SK-N-SH (cell line): ENCODE data around the gene ACACA. TPM values are rescaled to one million over a fixed set of nuclear protein-coding genes. Genes with fewer than 3 reads are reported as not detected.

Experiments
- CTCF ChIA-PET: fragments of 300-600, 350-600 bp; formaldehyde crosslinking; extraction: SDS; loops from one replicate; lab custom pipeline; 2021; lab: Yijun Ruan, JAX
- POLR2A ChIA-PET: fragments of 350-600 bp; sonication (Branson Sonifier 250); formaldehyde crosslinking; extraction: SDS; loops from one replicate; lab custom pipeline; 2020; ENCODE audit warnings: antibody characterized with exemption, inconsistent platforms; lab: Yijun Ruan, JAX
- DNase-seq: peaks from one replicate; pipeline ENCODE4 v3.0.0; 2012
- H2AFZ ChIP-seq: fragments of 200-600 bp; sonication (generic); 2 replicates; pipeline ENCODE4 v1.8.1; 2016; ENCODE audit warnings: antibody characterized with exemption, mild to moderate bottlenecking, low read depth
- H3F3A ChIP-seq: fragments of 200-600 bp; sonication (generic); replicated peaks from 2 replicates; pipeline ENCODE3; 2016; ENCODE audit warnings: antibody characterized with exemption, mild to moderate bottlenecking; ENCODE audit not compliant: insufficient read depth
- H3K27ac ChIP-seq, 2 experiments: fragments of 200-500 bp in 1 of 2; fragments of 200-600 bp in 1 of 2; sonication (Bioruptor generic) in 1 of 2; sonication (generic), shearing (Covaris generic) in 1 of 2; 2 replicates each; pipeline versions ENCODE4 v1.5.1 to v1.6.1; 2014 to 2016; ENCODE audit warnings: low read depth in 2 of 2, inconsistent platforms in 1 of 2, low read length in 1 of 2, mild to moderate bottlenecking in 1 of 2, mixed read lengths in 1 of 2
- H3K27me3 ChIP-seq: fragments of 200-600 bp; sonication (generic), shearing (Covaris generic); 2 replicates; pipeline ENCODE4 v1.6.1; 2016; ENCODE audit warnings: mixed run types; ENCODE audit not compliant: insufficient read depth
- H3K36me3 ChIP-seq, 2 experiments: fragments of 200-500 bp in 1 of 2; fragments of 200-600 bp in 1 of 2; sonication (Bioruptor generic) in 1 of 2; sonication (generic) in 1 of 2; replicated peaks in 1 of 2; 2 replicates each; pipeline versions ENCODE3 to v1.5.1; 2014 to 2016; ENCODE audit warnings: low read length in 1 of 2, mild to moderate bottlenecking in 1 of 2; ENCODE audit not compliant: insufficient read depth in 2 of 2, control insufficient read depth in 1 of 2
- H3K4me1 ChIP-seq, 2 experiments: fragments of 200-500 bp in 1 of 2; fragments of 200-600 bp in 1 of 2; sonication (Bioruptor generic) in 1 of 2; sonication (generic), shearing (Covaris generic) in 1 of 2; 2 replicates each; pipeline versions ENCODE4 v1.5.1 to v1.6.1; 2014 to 2016; ENCODE audit warnings: low read depth in 1 of 2, low read length in 1 of 2, mixed run types in 1 of 2; ENCODE audit not compliant: insufficient read depth in 2 of 2, control insufficient read depth in 1 of 2
- H3K4me2 ChIP-seq: fragments of 200-600 bp; sonication (generic), shearing (Covaris generic); 2 replicates; pipeline ENCODE4 v1.6.1; 2017; ENCODE audit warnings: mixed run types
- H3K4me3 ChIP-seq, 2 experiments: fragments of 200-500 bp in 1 of 2; fragments of 200-600 bp in 1 of 2; sonication (Bioruptor generic) in 1 of 2; sonication (generic), shearing (Covaris generic) in 1 of 2; 2 replicates each; pipeline versions ENCODE4 v1.5.1 to v1.8.1; 2014 to 2016; ENCODE audit warnings: low read depth in 2 of 2, inconsistent platforms in 1 of 2, low read length in 1 of 2, mild to moderate bottlenecking in 1 of 2, mixed read lengths in 1 of 2, moderate library complexity in 1 of 2
- H3K79me2 ChIP-seq: fragments of 200-600 bp; sonication (generic); 2 replicates; pipeline ENCODE4 v1.8.1; 2017; ENCODE audit warnings: mild to moderate bottlenecking; ENCODE audit not compliant: insufficient read depth
- H3K9ac ChIP-seq: fragments of 200-600 bp; sonication (generic); 2 replicates; pipeline ENCODE4 v1.6.1; 2017; ENCODE audit warnings: mixed run types
- H3K9me2 ChIP-seq: fragments of 200-600 bp; sonication (generic); 2 replicates; pipeline ENCODE4 v1.6.1; 2017; ENCODE audit warnings: mixed run types
- H3K9me3 ChIP-seq: fragments of 200-600 bp; sonication (generic); 2 replicates; pipeline ENCODE4 v1.6.1; 2017; ENCODE audit warnings: mixed run types, mild to moderate bottlenecking, moderate library complexity
- H4K20me1 ChIP-seq: fragments of 200-600 bp; sonication (generic); 2 replicates; pipeline ENCODE4 v1.6.1; 2017; ENCODE audit warnings: mild to moderate bottlenecking, mixed run types; ENCODE audit not compliant: insufficient read depth
- CTCF ChIP-seq: fragments of 200-600 bp; sonication (generic); IDR thresholded peaks from 2 replicates; pipeline ENCODE4 v1.6.1; 2017; ENCODE audit warnings: antibody characterized with exemption, mild to moderate bottlenecking, moderate library complexity
- FOXJ3 ChIP-seq: sonication (generic); formaldehyde crosslinking; IDR thresholded peaks from 2 replicates; pipeline ENCODE4 v1.5.1; 2020; ENCODE audit warnings: mild to moderate bottlenecking, missing genetic modification reagents
- MEF2A ChIP-seq: IDR thresholded peaks from 2 replicates; pipeline ENCODE4 v1.4.0; 2012; ENCODE audit warnings: low read depth, borderline replicate concordance
- MXI1 ChIP-seq: IDR thresholded peaks from 2 replicates; pipeline ENCODE4 v1.6.1; 2012; ENCODE audit warnings: mild to moderate bottlenecking, low read depth, low read length, improper control_type of control experiment
- POLR2AphosphoS5 ChIP-seq: IDR thresholded peaks from 2 replicates; pipeline ENCODE4 v1.6.1; 2012; ENCODE audit warnings: low read depth, low read length
- REST ChIP-seq: IDR thresholded peaks from 2 replicates; pipeline ENCODE4 v1.6.1; 2012; ENCODE audit warnings: mild to moderate bottlenecking, low read depth, low read length, moderate library complexity
- SMC3 ChIP-seq: IDR thresholded peaks from 2 replicates; pipeline ENCODE4 v1.6.1; 2012; ENCODE audit warnings: low read depth, low read length, improper control_type of control experiment
- TCF12 ChIP-seq: IDR thresholded peaks from 2 replicates; pipeline ENCODE4 v1.4.0; 2012
- TEAD4 ChIP-seq: IDR thresholded peaks from 2 replicates; pipeline ENCODE4 v1.4.0; 2012; ENCODE audit warnings: mild to moderate bottlenecking, borderline replicate concordance; ENCODE audit not compliant: insufficient read depth
- YY1 ChIP-seq: IDR thresholded peaks from 2 replicates; pipeline ENCODE4 v1.4.0; 2012; ENCODE audit warnings: low read depth, mild to moderate bottlenecking
- ZBTB33 ChIP-seq: IDR thresholded peaks from 2 replicates; pipeline ENCODE4 v1.4.0; 2012; ENCODE audit warnings: low read depth, borderline replicate concordance
- WGBS: methylation state at CpG from one replicate; pipeline ENCODE4 v1.1.6; 2017; ENCODE audit warnings: low lambda C conversion rate; 5-methylcytosine and 5-hydroxymethylcytosine counted together
- polyA plus RNA-seq, 3 experiments: library from polyadenylated mRNA; depleted of rRNA; stranded (reverse); fragments of >200 nt; gene quantifications; 2 replicates each; pipeline ENCODE4 v1.2.3, GENCODE V29; 2012
- TF ChIP-seq, protein P1 (sequence below): fragments of 150-350 bp; IDR thresholded peaks from 2 replicates; pipeline ENCODE4 v1.6.1; 2017; ENCODE audit warnings: antibody characterized with exemption, low read length, low read depth, borderline replicate concordance

ACACA gene
- polyA plus RNA-seq, 1 of the 3 experiments (the other 2 are of a cell fraction): 27.2 TPM

DNA sequence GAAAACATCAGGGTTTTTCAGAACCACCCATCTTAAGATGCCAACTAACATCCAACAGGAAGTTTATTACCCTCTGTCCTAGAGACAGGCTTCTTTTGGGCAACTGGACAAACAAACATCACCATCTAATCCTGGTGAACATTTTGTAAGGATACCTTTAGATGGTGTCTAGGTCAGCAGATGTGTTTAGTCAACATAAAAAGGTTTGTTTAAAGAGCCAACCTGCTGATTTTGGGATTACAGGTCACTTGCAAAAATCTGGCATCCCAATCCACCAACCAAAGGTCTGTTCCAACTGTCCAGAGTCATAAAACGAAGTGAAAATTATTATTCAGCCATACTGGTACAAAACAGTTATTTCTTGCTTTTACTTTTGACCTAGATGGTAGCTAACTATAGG lies 176.0 kb downstream of the ACACA start:
- Histone ChIP-seq H3K27ac (no peak overlapping the region), H3K4me3 (no peak overlapping the region), H3K36me3 (peaks cover 48 to 61% of the 10 kb centered on the region in 2 experiments), H2AFZ (no peak overlapping the region), H3K4me1 (no peaks in the 10 kb centered on the region), H3K27me3 (no peaks in the 10 kb centered on the region), H3K9me2 (no peaks in the 10 kb centered on the region), H3K9ac (no peak overlapping the region), H3F3A (no peaks in the 10 kb centered on the region), H3K9me3 (no peaks in the 10 kb centered on the region), H4K20me1 (no peaks in the 10 kb centered on the region), H3K79me2 (no peaks in the 10 kb centered on the region), H3K4me2 (no peak overlapping the region)
- DNase-seq: no peak
- TF ChIP-seq YY1 (no peak), SMC3 (no peak), TCF12 (no peak), MEF2A (no peak), ZBTB33 (no peak), POLR2AphosphoS5 (no peak), TEAD4 (no peak), REST (no peak), CTCF (no peak), MXI1 (no peak), FOXJ3 (CRISPR knock-in tag) (no peak)
- TF ChIP-seq, protein P1, sequence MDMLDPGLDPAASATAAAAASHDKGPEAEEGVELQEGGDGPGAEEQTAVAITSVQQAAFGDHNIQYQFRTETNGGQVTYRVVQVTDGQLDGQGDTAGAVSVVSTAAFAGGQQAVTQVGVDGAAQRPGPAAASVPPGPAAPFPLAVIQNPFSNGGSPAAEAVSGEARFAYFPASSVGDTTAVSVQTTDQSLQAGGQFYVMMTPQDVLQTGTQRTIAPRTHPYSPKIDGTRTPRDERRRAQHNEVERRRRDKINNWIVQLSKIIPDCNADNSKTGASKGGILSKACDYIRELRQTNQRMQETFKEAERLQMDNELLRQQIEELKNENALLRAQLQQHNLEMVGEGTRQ: no peak
- 100% methylated on average over 1 of the region's 1 CpG for WGBS
- ChIA-PET CTCF (interaction anchor here (1.4 to 2.2 kb wide), 3 partner anchors 8 to 56 kb away, joined by 5 to 7 read pairs (median 5); no protein-coding TSS in a partner anchor), POLR2A (no interaction called here)
